GM12892 (cell line): Measurements from ENCODE around the gene RNPEPL1.

Experiments
- POLR2A ChIP-seq: IDR thresholded peaks from 2 replicates; pipeline ENCODE4 v1.6.1; 2011; ENCODE audit warnings: low read depth, low read length, control low read depth
- TAF1 ChIP-seq: IDR thresholded peaks from 2 replicates; pipeline ENCODE4 v1.6.1; 2011; ENCODE audit warnings: low read depth, mild to moderate bottlenecking, control low read depth, low read length, borderline replicate concordance

DNA sequence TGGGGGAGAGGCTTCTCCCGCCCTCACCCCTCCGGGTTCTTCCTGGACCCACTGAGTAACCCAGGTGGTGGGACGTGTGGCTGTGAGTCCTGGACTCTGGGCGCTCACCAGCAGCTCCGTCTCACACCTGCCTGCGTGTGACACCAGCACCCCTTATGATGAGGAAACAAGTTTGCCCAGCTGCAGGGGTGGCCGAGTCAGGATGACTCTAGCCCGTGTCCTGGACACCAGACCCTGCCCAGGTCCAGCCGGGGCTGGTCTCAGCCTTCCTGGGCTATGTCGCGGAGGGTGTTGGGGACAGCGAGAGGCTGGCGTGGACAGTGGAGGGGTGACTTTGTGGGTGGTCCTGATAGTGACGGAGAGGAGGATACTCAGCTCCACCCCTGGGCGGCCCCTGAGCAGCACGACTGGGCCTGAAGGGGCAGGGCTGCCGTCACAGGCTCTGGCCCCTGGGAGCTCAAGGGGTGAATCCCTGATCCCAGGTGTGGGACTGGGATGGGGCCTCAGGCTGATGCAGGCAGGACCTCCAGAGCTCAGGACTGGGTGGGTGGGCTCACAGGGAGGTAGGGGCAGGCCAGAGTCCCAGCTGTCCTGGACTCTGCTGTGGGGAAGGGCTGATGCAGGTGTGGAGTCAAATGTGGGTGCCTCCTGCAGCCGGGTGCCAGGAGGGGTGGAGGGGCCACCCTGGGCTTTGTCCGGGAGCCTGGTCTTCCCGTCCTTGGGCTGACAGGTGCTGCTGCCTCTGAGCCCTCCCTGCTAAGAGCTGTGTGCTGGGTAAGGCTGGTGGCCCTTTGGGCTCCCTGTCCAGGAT lies 60.7 kb downstream of the RNPEPL1 start:
- no peak for TF ChIP-seq POLR2A
- no peak for TF ChIP-seq TAF1
